OCI-LY1 (cell line): ENCODE results near the gene RPS21.

Source experiments
- H2AFZ ChIP-seq: fragments of 200-600 bp; sonication (generic), shearing (Covaris generic); 2 replicates; pipeline ENCODE4 v1.6.0; 2014; ENCODE audit warnings: antibody characterized with exemption, mild to moderate bottlenecking, low read length
- H3F3A ChIP-seq: fragments of 200-600 bp; sonication (generic), shearing (Covaris generic); 2 replicates; pipeline ENCODE4 v1.6.0; 2014; ENCODE audit warnings: mild to moderate bottlenecking, antibody characterized with exemption, low read length, moderate library complexity; ENCODE audit not compliant: insufficient read depth
- H3K27ac ChIP-seq: fragments of 200-600 bp; sonication (generic); 2 replicates; pipeline ENCODE4 v1.5.1; 2014; ENCODE audit warnings: low read length, mixed run types, mild to moderate bottlenecking, low read depth; ENCODE audit not compliant: poor library complexity, severe bottlenecking
- H3K27me3 ChIP-seq: fragments of 200-600 bp; sonication (generic); 2 replicates; pipeline ENCODE4 v1.6.0; 2014; ENCODE audit warnings: antibody characterized with exemption, mild to moderate bottlenecking, low read length, moderate library complexity; ENCODE audit not compliant: insufficient read depth
- H3K36me3 ChIP-seq: fragments of 200-600 bp; sonication (generic); 2 replicates; pipeline ENCODE4 v1.6.1; 2014; ENCODE audit warnings: mild to moderate bottlenecking, antibody characterized with exemption, low read length, moderate library complexity, mixed read lengths; ENCODE audit not compliant: insufficient read depth
- H3K4me1 ChIP-seq: fragments of 200-600 bp; sonication (generic); 2 replicates; pipeline ENCODE4 v1.5.1; 2014; ENCODE audit warnings: mild to moderate bottlenecking, low read length, moderate library complexity; ENCODE audit not compliant: insufficient read depth, severe bottlenecking
- H3K4me2 ChIP-seq: fragments of 200-600 bp; sonication (generic), shearing (Covaris generic); 2 replicates; pipeline ENCODE4 v1.6.1; 2014; ENCODE audit warnings: low read length
- H3K4me3 ChIP-seq: fragments of 200-600 bp; sonication (generic); 2 replicates; pipeline ENCODE4 v1.5.1; 2014; ENCODE audit warnings: low read length, low read depth, mild to moderate bottlenecking, mixed read lengths; ENCODE audit not compliant: poor library complexity, severe bottlenecking
- H3K79me2 ChIP-seq: fragments of 200-600 bp; shearing (Covaris generic); 2 replicates; pipeline ENCODE4 v1.6.1; 2016; ENCODE audit warnings: mixed run types, low read length, mixed read lengths; ENCODE audit not compliant: insufficient read depth
- H3K9ac ChIP-seq: fragments of 200-600 bp; sonication (generic), shearing (Covaris generic); 2 replicates; pipeline ENCODE4 v1.6.1; 2014; ENCODE audit warnings: mild to moderate bottlenecking, low read length, mixed read lengths
- H3K9me2 ChIP-seq: fragments of 200-600 bp; sonication (generic), shearing (Covaris generic); 2 replicates; pipeline ENCODE4 v1.6.1; 2014; ENCODE audit warnings: low read depth, mild to moderate bottlenecking, low read length, mixed read lengths
- H3K9me3 ChIP-seq: fragments of 200-600 bp; shearing (Covaris generic); 2 replicates; pipeline ENCODE4 v1.6.1; 2014; ENCODE audit warnings: low read length, mixed read lengths
- H4K20me1 ChIP-seq: fragments of 200-600 bp; sonication (generic), shearing (Covaris generic); 2 replicates; pipeline ENCODE4 v1.6.0; 2016; ENCODE audit warnings: mild to moderate bottlenecking, low read length; ENCODE audit not compliant: insufficient read depth
- CTCF ChIP-seq: fragments of 200-600 bp; sonication (generic), shearing (Covaris generic); IDR thresholded peaks from 2 replicates; pipeline ENCODE4 v1.5.1; 2017; ENCODE audit warnings: mild to moderate bottlenecking, antibody characterized with exemption, low read length, moderate library complexity, mixed read lengths
- EZH2 ChIP-seq: fragments of 200-600 bp; sonication (generic), shearing (Covaris generic); IDR thresholded peaks from 2 replicates; pipeline ENCODE4 v1.8.0; 2017; ENCODE audit warnings: borderline replicate concordance, mixed run types, mild to moderate bottlenecking, antibody characterized with exemption, low read length, moderate library complexity, mixed read lengths

RPS21 gene

GRCh38 chr20:62415354-62416111, 28.6 kb downstream of the RPS21 start:
- Histone ChIP-seq H3F3A (no peaks in the 10 kb centered on the region), H3K9me3 (no peaks in the 10 kb centered on the region), H3K4me1 (no peaks in the 10 kb centered on the region), H4K20me1 (no peaks in the 10 kb centered on the region), H3K9me2 (no peaks in the 10 kb centered on the region), H3K27me3 (peaks cover 7% of the 10 kb centered on the region; the same call in 1 of the 2 replicates), H3K79me2 (no peaks in the 10 kb centered on the region), H3K4me3 (no peak overlapping the region), H3K36me3 (no peaks in the 10 kb centered on the region), H3K9ac (no peak overlapping the region), H3K27ac (no peak overlapping the region), H3K4me2 (no peak overlapping the region), H2AFZ (no peak overlapping the region)
- TF ChIP-seq EZH2 (no peak), CTCF (no peak)

DNA sequence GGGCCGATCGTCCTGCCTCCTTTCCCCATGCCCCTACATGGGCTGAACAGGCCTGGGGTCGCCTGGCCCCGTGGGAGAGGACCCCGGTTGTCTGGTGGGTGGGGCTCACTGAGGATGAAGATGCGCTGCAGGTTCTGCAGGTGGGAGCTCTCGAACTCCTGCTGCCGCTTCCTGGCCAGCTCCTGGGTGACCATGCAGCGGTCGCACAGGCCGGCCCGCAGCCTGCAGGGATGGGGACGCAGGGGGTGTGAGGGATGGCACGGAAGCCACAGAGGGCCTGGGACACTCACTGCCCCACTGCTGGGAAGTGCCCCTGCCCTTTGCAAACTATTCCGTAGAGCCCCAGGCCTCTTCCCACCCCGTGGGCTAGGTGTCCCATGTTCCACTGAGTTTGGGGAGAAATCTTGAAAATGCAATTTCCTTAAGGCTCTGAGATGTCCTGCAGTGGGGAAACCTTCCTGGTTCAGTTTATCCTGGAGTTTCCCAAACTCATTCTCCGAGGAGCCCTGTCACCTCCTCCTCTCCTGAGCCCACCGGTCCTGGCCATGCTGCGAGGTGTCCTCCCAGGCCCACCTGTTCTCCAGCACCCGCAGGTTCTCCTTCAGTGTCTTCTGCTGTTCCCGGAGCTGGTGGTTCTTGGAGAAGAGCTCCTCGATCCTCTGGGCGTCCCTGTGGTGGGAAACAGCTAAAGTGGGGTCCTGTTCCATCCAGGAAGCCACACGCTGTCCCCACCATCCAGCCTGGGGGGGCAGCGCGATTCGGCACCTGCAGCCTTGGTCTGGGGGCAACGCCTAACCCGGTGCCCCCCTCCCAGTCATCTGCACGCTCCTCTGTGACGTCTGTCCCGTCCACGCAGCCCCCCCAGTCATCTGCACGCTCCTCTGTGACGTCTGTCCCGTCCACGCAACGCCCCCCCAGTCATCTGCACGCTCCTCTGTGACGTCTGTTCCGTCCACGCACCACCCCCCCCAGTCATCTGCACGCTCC, 30.0 kb downstream of the RPS21 start:
- H2AFZ ChIP-seq, result no peak overlapping the region
- H3K4me1 ChIP-seq, result no peaks in the 10 kb centered on the region
- no peak overlapping the region for H3K4me3 ChIP-seq
- H3K27ac ChIP-seq, result no peak overlapping the region
- H3K4me2 ChIP-seq, result no peak overlapping the region
- no peaks in the 10 kb centered on the region for H3K9me2 ChIP-seq
- no peaks in the 10 kb centered on the region for H3K79me2 ChIP-seq
- TF ChIP-seq CTCF, result no peak
- TF ChIP-seq EZH2, result no peak
- no peaks in the 10 kb centered on the region for H3K9me3 ChIP-seq
- H3K9ac ChIP-seq, result no peak overlapping the region
- H3F3A ChIP-seq, result no peaks in the 10 kb centered on the region
- no peaks in the 10 kb centered on the region for H3K36me3 ChIP-seq
- H3K27me3 ChIP-seq, result 0 out of 2 replicates have a peak, but pooled peaks cover 7% of the 10 kb centered on the region
- no peaks in the 10 kb centered on the region for H4K20me1 ChIP-seq

- Histone ChIP-seq H3K27me3 (0 out of 2 replicates have a peak, but pooled peaks cover 7% of the 10 kb centered on the region), H3K4me2 (no peak overlapping the region), H3K9me2 (no peaks in the 10 kb centered on the region), H3K79me2 (no peaks in the 10 kb centered on the region), H2AFZ (no peak overlapping the region), H3K9me3 (no peaks in the 10 kb centered on the region), H3K9ac (no peak overlapping the region), H3K27ac (no peak overlapping the region), H3F3A (no peaks in the 10 kb centered on the region), H3K4me3 (no peak overlapping the region), H3K36me3 (no peaks in the 10 kb centered on the region), H4K20me1 (no peaks in the 10 kb centered on the region), H3K4me1 (no peaks in the 10 kb centered on the region)
- TF ChIP-seq CTCF, result no peak
- TF ChIP-seq EZH2, result no peak
Measured at GRCh38 chr20:62417981-62418708, 31.2 kb downstream of the RPS21 start.
